ENCODE data around the gene SIK2. TPM values are rescaled to one million over a fixed set of nuclear protein-coding genes. Genes with fewer than 3 reads are reported as not detected.

Gene SIK2
- polyA plus RNA-seq, 1 experiment: 23.4 TPM

DNA sequence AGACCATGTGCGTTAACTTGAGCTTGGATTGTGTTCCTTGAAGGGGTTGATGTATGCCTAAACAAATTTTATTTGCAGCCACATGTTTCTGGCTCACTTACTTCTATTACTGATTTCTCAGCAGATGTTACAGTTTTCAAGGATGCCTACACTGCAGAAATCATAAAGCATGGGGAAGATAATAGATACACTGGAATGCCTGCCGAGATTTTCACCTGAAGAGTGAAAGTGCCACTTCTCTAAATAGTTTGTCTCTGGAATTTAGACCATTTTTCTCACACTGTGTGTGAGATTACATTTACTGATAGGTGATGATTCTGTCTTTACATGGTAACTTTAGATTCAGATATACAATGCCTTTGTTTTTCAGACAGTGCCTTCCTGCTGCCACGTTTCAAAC lies 81.6 kb downstream of the SIK2 start:
- H3K4me3 ChIP-seq (ENCODE audit: low read depth, low read length): no peak overlapping the region
- POLR2A ChIA-PET: no interaction called here
- no peak overlapping the region for H3K27ac ChIP-seq (ENCODE audit: low read depth, low read length)
- H3K27me3 ChIP-seq (ENCODE audit: control insufficient read depth, insufficient read depth, low read length): no peaks in the 10 kb centered on the region
- no peaks in the 10 kb centered on the region for H3K9me3 ChIP-seq (ENCODE audit: control insufficient read depth, insufficient read depth, low read length)
- CTCF ChIA-PET: interaction anchor here (1.0 to 1.2 kb wide), 2 partner anchors 11 to 80 kb away, joined by 3 read pairs; no protein-coding TSS in a partner anchor
- no peak for DNase-seq (ENCODE audit: low read depth, low spot score)
- TF ChIP-seq, protein P1, sequence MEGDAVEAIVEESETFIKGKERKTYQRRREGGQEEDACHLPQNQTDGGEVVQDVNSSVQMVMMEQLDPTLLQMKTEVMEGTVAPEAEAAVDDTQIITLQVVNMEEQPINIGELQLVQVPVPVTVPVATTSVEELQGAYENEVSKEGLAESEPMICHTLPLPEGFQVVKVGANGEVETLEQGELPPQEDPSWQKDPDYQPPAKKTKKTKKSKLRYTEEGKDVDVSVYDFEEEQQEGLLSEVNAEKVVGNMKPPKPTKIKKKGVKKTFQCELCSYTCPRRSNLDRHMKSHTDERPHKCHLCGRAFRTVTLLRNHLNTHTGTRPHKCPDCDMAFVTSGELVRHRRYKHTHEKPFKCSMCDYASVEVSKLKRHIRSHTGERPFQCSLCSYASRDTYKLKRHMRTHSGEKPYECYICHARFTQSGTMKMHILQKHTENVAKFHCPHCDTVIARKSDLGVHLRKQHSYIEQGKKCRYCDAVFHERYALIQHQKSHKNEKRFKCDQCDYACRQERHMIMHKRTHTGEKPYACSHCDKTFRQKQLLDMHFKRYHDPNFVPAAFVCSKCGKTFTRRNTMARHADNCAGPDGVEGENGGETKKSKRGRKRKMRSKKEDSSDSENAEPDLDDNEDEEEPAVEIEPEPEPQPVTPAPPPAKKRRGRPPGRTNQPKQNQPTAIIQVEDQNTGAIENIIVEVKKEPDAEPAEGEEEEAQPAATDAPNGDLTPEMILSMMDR (IDR thresholded peaks at IDR 0.05; ENCODE audit: low read depth, low read length): no peak

DNA sequence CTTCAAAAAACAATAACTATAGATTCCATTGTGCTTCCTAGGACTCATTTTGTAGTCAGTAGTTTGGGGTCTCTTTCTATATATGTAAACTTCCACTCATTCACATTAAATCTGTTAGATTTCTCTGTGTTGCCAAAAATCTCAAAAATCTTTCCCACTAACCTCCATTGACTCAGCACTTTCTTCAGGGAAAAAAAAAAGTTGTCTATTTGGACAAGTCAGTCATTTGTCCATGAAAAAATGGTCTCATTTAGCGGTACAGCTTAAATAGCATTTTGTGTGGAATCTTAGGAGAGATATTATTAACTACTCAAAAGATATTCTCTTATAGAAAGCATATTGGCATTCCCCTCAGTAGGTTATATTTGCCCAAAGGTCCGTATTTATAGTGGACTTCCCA lies 82.0 kb downstream of the SIK2 start:
- TF ChIP-seq, protein P1 (IDR thresholded peaks at IDR 0.05; ENCODE audit: low read depth, low read length): no peak
- CTCF ChIA-PET: interaction anchor here (1.0 to 1.2 kb wide), 2 partner anchors 11 to 80 kb away, joined by 3 read pairs; no protein-coding TSS in a partner anchor

GRCh38 chr11:111688013-111688412 lies 85.8 kb downstream of the SIK2 start:
- TF ChIP-seq, protein P1 (IDR thresholded peaks at IDR 0.05; ENCODE audit: low read depth, low read length): no peak
- Histone ChIP-seq H3K27me3 (ENCODE audit: control insufficient read depth, insufficient read depth, low read length) (no peaks in the 10 kb centered on the region), H3K4me3 (ENCODE audit: low read depth, low read length) (no peak overlapping the region), H3K27ac (ENCODE audit: low read depth, low read length) (no peak overlapping the region), H3K9me3 (ENCODE audit: control insufficient read depth, insufficient read depth, low read length) (no peaks in the 10 kb centered on the region)
- no peak for DNase-seq (ENCODE audit: low read depth, low spot score)
- ChIA-PET POLR2A (no interaction called here), CTCF (no interaction called here)

More for the DNA sequence above, 82.0 kb downstream of the SIK2 start:
- no peak for DNase-seq (ENCODE audit: low read depth, low spot score)
- Histone ChIP-seq H3K9me3 (ENCODE audit: control insufficient read depth, insufficient read depth, low read length) (no peaks in the 10 kb centered on the region), H3K27ac (ENCODE audit: low read depth, low read length) (no peak overlapping the region), H3K4me3 (ENCODE audit: low read depth, low read length) (no peak overlapping the region), H3K27me3 (ENCODE audit: control insufficient read depth, insufficient read depth, low read length) (no peaks in the 10 kb centered on the region)
- POLR2A ChIA-PET: no interaction called here

DNA sequence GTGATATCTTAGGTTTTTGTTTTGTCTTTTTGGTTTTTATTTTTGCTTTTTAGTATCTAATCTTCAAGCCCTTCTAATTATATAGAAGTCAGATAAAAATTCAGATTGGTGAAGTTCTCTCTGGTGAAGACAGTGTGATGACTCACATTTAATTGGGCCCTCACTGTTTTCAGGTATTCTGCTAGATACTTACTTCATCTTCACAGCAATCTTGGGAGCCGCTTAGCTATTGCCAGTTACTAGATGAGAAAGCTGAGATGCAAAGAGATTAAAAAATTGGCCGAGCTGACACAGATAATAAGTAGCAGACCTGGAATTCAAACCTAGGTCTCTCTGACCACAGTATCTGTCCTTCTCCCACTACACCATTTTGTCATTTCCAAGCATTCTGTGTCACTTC lies 88.9 kb downstream of the SIK2 start:
- Histone ChIP-seq H3K9me3 (ENCODE audit: control insufficient read depth, insufficient read depth, low read length) (no peaks in the 10 kb centered on the region), H3K27me3 (ENCODE audit: control insufficient read depth, insufficient read depth, low read length) (no peaks in the 10 kb centered on the region), H3K27ac (ENCODE audit: low read depth, low read length) (no peak overlapping the region), H3K4me3 (ENCODE audit: low read depth, low read length) (no peak overlapping the region)
- no peak for DNase-seq (ENCODE audit: low read depth, low spot score)
- TF ChIP-seq, protein P1 (IDR thresholded peaks at IDR 0.05; ENCODE audit: low read depth, low read length): no peak
- ChIA-PET CTCF (interaction anchor here (0.9 kb wide), 1 partner anchor 161 kb away, joined by 3 read pairs; no protein-coding TSS in a partner anchor), POLR2A (no interaction called here)

- DNase-seq (ENCODE audit: low read depth, low spot score): no peak
These were observed 89.5 kb downstream of the SIK2 start for GRCh38 chr11:111691741-111692140.

More at GRCh38 chr11:111691741-111692140, 89.5 kb downstream of the SIK2 start:
- Histone ChIP-seq H3K27ac (ENCODE audit: low read depth, low read length) (no peak overlapping the region), H3K4me3 (ENCODE audit: low read depth, low read length) (no peak overlapping the region), H3K27me3 (ENCODE audit: control insufficient read depth, insufficient read depth, low read length) (no peaks in the 10 kb centered on the region), H3K9me3 (ENCODE audit: control insufficient read depth, insufficient read depth, low read length) (no peaks in the 10 kb centered on the region)
- CTCF ChIA-PET: interaction anchor here (0.9 to 4.4 kb wide), 2 partner anchors 87 to 160 kb away, joined by 3 to 19 read pairs; no protein-coding TSS in a partner anchor
- TF ChIP-seq, protein P1 (IDR thresholded peaks at IDR 0.05; ENCODE audit: low read depth, low read length): no peak
- POLR2A ChIA-PET: no interaction called here
